Activated naive CD8-positive, alpha-beta T cell (primary cell): ENCODE data around the gene FEZF2.

Experiments
- H3K27ac Mint-ChIP-seq: one replicate; pipeline ENCODE4 v1.8.0; 2021; ENCODE audit warnings: mixed read lengths
- H3K27me3 Mint-ChIP-seq: one replicate; pipeline ENCODE4 v1.8.0; 2021; ENCODE audit warnings: mixed read lengths
- H3K36me3 Mint-ChIP-seq: one replicate; pipeline ENCODE4 v1.8.0; 2021; ENCODE audit warnings: mixed read lengths
- H3K4me1 Mint-ChIP-seq: one replicate; pipeline ENCODE4 v1.8.0; 2021; ENCODE audit warnings: low read depth, mixed read lengths
- H3K4me3 Mint-ChIP-seq: one replicate; pipeline ENCODE4 v1.8.0; 2021; ENCODE audit warnings: mild to moderate bottlenecking, mixed read lengths
- H3K9me3 Mint-ChIP-seq: one replicate; pipeline ENCODE4 v1.8.0; 2021; ENCODE audit warnings: low read depth, mixed read lengths

Gene FEZF2

GRCh38 chr3:62373215-62373614 lies at the start of gene FEZF2:
TSS of gene FEZF2 (minus strand) at chr3:62373550. CDS start at chr3:62372868, 682 bp downstream.
- Mint-ChIP-seq H3K27me3 (peaks cover 56% of the 10 kb centered on the region), H3K4me3 (peak within 1 kb of the TSS; percentile 42), H3K27ac (no peak within 1 kb of the TSS), H3K9me3 (no peaks in the 10 kb centered on the region), H3K36me3 (no peaks in the 10 kb centered on the region), H3K4me1 (peaks cover 10% of the 10 kb centered on the region)

- Mint-ChIP-seq H3K27me3 (peaks cover 4% of the 10 kb centered on the region), H3K27ac (no peak overlapping the region), H3K36me3 (no peaks in the 10 kb centered on the region), H3K4me3 (no peak overlapping the region), H3K9me3 (no peaks in the 10 kb centered on the region), H3K4me1 (no peaks in the 10 kb centered on the region)
These were observed 47.9 kb upstream of the FEZF2 start for GRCh38 chr3:62421207-62421606.

GRCh38 chr3:62416144-62416543 lies 42.8 kb upstream of the FEZF2 start:
- Mint-ChIP-seq H3K4me3 (no peak overlapping the region), H3K4me1 (no peaks in the 10 kb centered on the region), H3K27me3 (peaks cover 4% of the 10 kb centered on the region), H3K9me3 (no peaks in the 10 kb centered on the region), H3K36me3 (no peaks in the 10 kb centered on the region), H3K27ac (no peak overlapping the region)

GRCh38 chr3:62415312-62415801 lies 42.0 kb upstream of the FEZF2 start:
- Mint-ChIP-seq H3K27ac (no peak overlapping the region), H3K4me1 (no peaks in the 10 kb centered on the region), H3K9me3 (no peaks in the 10 kb centered on the region), H3K27me3 (peaks cover 4% of the 10 kb centered on the region), H3K36me3 (no peaks in the 10 kb centered on the region), H3K4me3 (no peak overlapping the region)

GRCh38 chr3:62414786-62415185 lies 41.4 kb upstream of the FEZF2 start:
- H3K9me3 Mint-ChIP-seq = no peaks in the 10 kb centered on the region
- no peaks in the 10 kb centered on the region for H3K4me1 Mint-ChIP-seq
- no peak overlapping the region for H3K27ac Mint-ChIP-seq
- no peaks in the 10 kb centered on the region for H3K36me3 Mint-ChIP-seq
- peaks cover 4% of the 10 kb centered on the region for H3K27me3 Mint-ChIP-seq
- H3K4me3 Mint-ChIP-seq = no peak overlapping the region

- no peaks in the 10 kb centered on the region for H3K4me1 Mint-ChIP-seq
- peaks cover 2% of the 10 kb centered on the region for H3K27me3 Mint-ChIP-seq
- no peak overlapping the region for H3K27ac Mint-ChIP-seq
- no peaks in the 10 kb centered on the region for H3K9me3 Mint-ChIP-seq
- H3K36me3 Mint-ChIP-seq = no peaks in the 10 kb centered on the region
- H3K4me3 Mint-ChIP-seq = no peak overlapping the region
These were observed 40.3 kb upstream of the FEZF2 start for GRCh38 chr3:62413687-62414086.

- Mint-ChIP-seq H3K27ac (no peak overlapping the region), H3K27me3 (no peaks in the 10 kb centered on the region), H3K9me3 (no peaks in the 10 kb centered on the region), H3K4me3 (no peak overlapping the region), H3K4me1 (no peaks in the 10 kb centered on the region), H3K36me3 (no peaks in the 10 kb centered on the region)
These were observed 33.6 kb upstream of the FEZF2 start for GRCh38 chr3:62406945-62407344.

- no peak overlapping the region for H3K27ac Mint-ChIP-seq
- no peaks in the 10 kb centered on the region for H3K9me3 Mint-ChIP-seq
- H3K4me3 Mint-ChIP-seq = no peak overlapping the region
- H3K36me3 Mint-ChIP-seq = no peaks in the 10 kb centered on the region
- no peaks in the 10 kb centered on the region for H3K27me3 Mint-ChIP-seq
- H3K4me1 Mint-ChIP-seq = no peaks in the 10 kb centered on the region
These were observed 32.2 kb upstream of the FEZF2 start for GRCh38 chr3:62405566-62405965.

GRCh38 chr3:62405135-62405534 lies 31.8 kb upstream of the FEZF2 start:
- no peak overlapping the region for H3K4me3 Mint-ChIP-seq
- H3K9me3 Mint-ChIP-seq = no peaks in the 10 kb centered on the region
- H3K27me3 Mint-ChIP-seq = no peaks in the 10 kb centered on the region
- no peak overlapping the region for H3K27ac Mint-ChIP-seq
- H3K4me1 Mint-ChIP-seq = no peaks in the 10 kb centered on the region
- H3K36me3 Mint-ChIP-seq = no peaks in the 10 kb centered on the region

- no peaks in the 10 kb centered on the region for H3K9me3 Mint-ChIP-seq
- H3K4me3 Mint-ChIP-seq = no peak overlapping the region
- H3K27ac Mint-ChIP-seq = no peak overlapping the region
- H3K4me1 Mint-ChIP-seq = no peaks in the 10 kb centered on the region
- no peaks in the 10 kb centered on the region for H3K36me3 Mint-ChIP-seq
- no peaks in the 10 kb centered on the region for H3K27me3 Mint-ChIP-seq
These were observed 31.0 kb upstream of the FEZF2 start for GRCh38 chr3:62404321-62404720.

- no peaks in the 10 kb centered on the region for H3K27me3 Mint-ChIP-seq
These were observed 30.4 kb upstream of the FEZF2 start for GRCh38 chr3:62403765-62404164.

GRCh38 chr3:62392626-62393292 lies 19.4 kb upstream of the FEZF2 start:
- Mint-ChIP-seq H3K36me3 (no peaks in the 10 kb centered on the region), H3K4me3 (no peak overlapping the region), H3K27ac (no peak overlapping the region), H3K9me3 (no peaks in the 10 kb centered on the region), H3K4me1 (no peaks in the 10 kb centered on the region), H3K27me3 (peaks cover 12% of the 10 kb centered on the region)

More at GRCh38 chr3:62403765-62404164, 30.4 kb upstream of the FEZF2 start:
- no peaks in the 10 kb centered on the region for H3K4me1 Mint-ChIP-seq
- H3K36me3 Mint-ChIP-seq = no peaks in the 10 kb centered on the region
- H3K27ac Mint-ChIP-seq = no peak overlapping the region
- H3K9me3 Mint-ChIP-seq = no peaks in the 10 kb centered on the region
- H3K4me3 Mint-ChIP-seq = no peak overlapping the region

GRCh38 chr3:62387251-62387650 lies 13.9 kb upstream of the FEZF2 start:
- no peaks in the 10 kb centered on the region for H3K36me3 Mint-ChIP-seq
- no peaks in the 10 kb centered on the region for H3K9me3 Mint-ChIP-seq
- no peak overlapping the region for H3K27ac Mint-ChIP-seq
- H3K27me3 Mint-ChIP-seq = peaks cover 12% of the 10 kb centered on the region
- no peak overlapping the region for H3K4me3 Mint-ChIP-seq
- H3K4me1 Mint-ChIP-seq = no peaks in the 10 kb centered on the region

- Mint-ChIP-seq H3K4me3 (no peak overlapping the region), H3K4me1 (no peaks in the 10 kb centered on the region), H3K36me3 (no peaks in the 10 kb centered on the region), H3K9me3 (no peaks in the 10 kb centered on the region), H3K27ac (no peak overlapping the region), H3K27me3 (peaks cover 53% of the 10 kb centered on the region)
These were observed 6.0 kb upstream of the FEZF2 start for GRCh38 chr3:62379321-62379798.

- H3K4me1 Mint-ChIP-seq = peaks cover 2% of the 10 kb centered on the region
- no peak overlapping the region for H3K27ac Mint-ChIP-seq
- H3K4me3 Mint-ChIP-seq = no peak overlapping the region
These were observed 5.6 kb upstream of the FEZF2 start for GRCh38 chr3:62378921-62379320.

GRCh38 chr3:62378311-62378789 lies 5.0 kb upstream of the FEZF2 start:
- H3K27me3 Mint-ChIP-seq = peaks cover 56% of the 10 kb centered on the region
- H3K27ac Mint-ChIP-seq = no peak overlapping the region
- peaks cover 2% of the 10 kb centered on the region for H3K4me1 Mint-ChIP-seq
- H3K4me3 Mint-ChIP-seq = no peak overlapping the region
- H3K9me3 Mint-ChIP-seq = no peaks in the 10 kb centered on the region
- H3K36me3 Mint-ChIP-seq = no peaks in the 10 kb centered on the region

More at GRCh38 chr3:62378921-62379320, 5.6 kb upstream of the FEZF2 start:
- no peaks in the 10 kb centered on the region for H3K9me3 Mint-ChIP-seq
- peaks cover 56% of the 10 kb centered on the region for H3K27me3 Mint-ChIP-seq
- no peaks in the 10 kb centered on the region for H3K36me3 Mint-ChIP-seq
